ENCODE measurements around the gene ECHS1.

DNA sequence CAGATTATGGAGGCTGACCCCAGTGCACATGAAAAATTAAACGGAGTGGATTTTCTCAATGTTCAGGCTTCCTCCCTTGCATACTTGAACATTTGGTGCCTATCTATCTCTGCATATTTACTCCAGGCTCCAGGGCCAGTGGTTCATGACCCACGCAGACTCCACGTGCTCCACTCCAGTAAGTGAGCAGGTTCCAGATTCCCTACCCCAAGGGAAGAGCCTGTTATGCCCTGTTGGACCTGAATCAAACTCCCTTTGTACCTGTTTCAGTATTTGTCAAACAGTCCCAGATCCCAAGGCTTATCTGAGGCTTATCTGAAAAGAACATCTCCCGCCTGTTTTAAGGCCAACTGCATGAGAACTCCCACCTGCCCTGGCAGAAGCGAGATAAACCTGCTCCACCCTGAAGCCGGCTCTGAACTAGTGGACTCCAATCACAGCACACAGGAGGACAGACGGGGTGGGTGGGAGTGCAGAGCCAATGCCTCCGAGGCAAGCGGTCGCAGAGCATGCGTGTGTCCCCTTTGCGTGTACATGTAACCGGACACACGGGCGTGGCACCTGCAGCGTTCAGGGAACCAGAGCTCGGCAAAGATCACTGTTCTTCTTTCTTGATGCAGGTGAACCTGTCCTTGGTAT lies 13.1 kb downstream of the ECHS1 start:
- TF ChIP-seq, protein P1, sequence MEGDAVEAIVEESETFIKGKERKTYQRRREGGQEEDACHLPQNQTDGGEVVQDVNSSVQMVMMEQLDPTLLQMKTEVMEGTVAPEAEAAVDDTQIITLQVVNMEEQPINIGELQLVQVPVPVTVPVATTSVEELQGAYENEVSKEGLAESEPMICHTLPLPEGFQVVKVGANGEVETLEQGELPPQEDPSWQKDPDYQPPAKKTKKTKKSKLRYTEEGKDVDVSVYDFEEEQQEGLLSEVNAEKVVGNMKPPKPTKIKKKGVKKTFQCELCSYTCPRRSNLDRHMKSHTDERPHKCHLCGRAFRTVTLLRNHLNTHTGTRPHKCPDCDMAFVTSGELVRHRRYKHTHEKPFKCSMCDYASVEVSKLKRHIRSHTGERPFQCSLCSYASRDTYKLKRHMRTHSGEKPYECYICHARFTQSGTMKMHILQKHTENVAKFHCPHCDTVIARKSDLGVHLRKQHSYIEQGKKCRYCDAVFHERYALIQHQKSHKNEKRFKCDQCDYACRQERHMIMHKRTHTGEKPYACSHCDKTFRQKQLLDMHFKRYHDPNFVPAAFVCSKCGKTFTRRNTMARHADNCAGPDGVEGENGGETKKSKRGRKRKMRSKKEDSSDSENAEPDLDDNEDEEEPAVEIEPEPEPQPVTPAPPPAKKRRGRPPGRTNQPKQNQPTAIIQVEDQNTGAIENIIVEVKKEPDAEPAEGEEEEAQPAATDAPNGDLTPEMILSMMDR (conservative IDR thresholded peaks at IDR 0.05; ENCODE audit: low read length) = no peak
- no peak for TF ChIP-seq EZH2phosphoT487 (IDR thresholded peaks at IDR 0.05; ENCODE audit: borderline replicate concordance, low read depth, low read length)
